HepG2 (cell line): ENCODE measurements around the gene MRPL20. TPM values are rescaled to one million over a fixed set of nuclear protein-coding genes. Genes with fewer than 3 reads are reported as not detected.

Experiments used
- ATF7 ChIP-seq, 2 experiments: fragments of 450-650 bp in 1 of 2; sonication (generic) in 1 of 2; formaldehyde crosslinking in 1 of 2; IDR thresholded peaks; 2 replicates each; pipeline versions ENCODE4 v1.4.0 to v1.6.1; 2016 to 2020; ENCODE audit warnings: antibody characterized with exemption in 1 of 2, mild to moderate bottlenecking in 1 of 2, missing genetic modification reagents in 1 of 2
- FOXP1 ChIP-seq, 2 experiments: fragments of 450-650 bp in 1 of 2; IDR thresholded peaks; 2 replicates each; pipeline ENCODE4 v1.6.1; 2017 to 2018; ENCODE audit warnings: antibody characterized with exemption in 1 of 2
- GATAD2A ChIP-seq: IDR thresholded peaks from 2 replicates; pipeline ENCODE4 v1.6.1; 2016
- HDAC1 ChIP-seq: sonication (generic); formaldehyde crosslinking; IDR thresholded peaks from 2 replicates; pipeline ENCODE4 v1.5.1; 2020; ENCODE audit warnings: mild to moderate bottlenecking, missing genetic modification reagents
- IRF2 ChIP-seq: IDR thresholded peaks from 2 replicates; pipeline ENCODE4 v1.6.1; 2018; ENCODE audit warnings: missing genetic modification reagents, missing compliant biosample characterization
- LCORL ChIP-seq, 2 experiments: fragments of 450-650 bp in 1 of 2; sonication (generic) in 1 of 2; formaldehyde crosslinking in 1 of 2; IDR thresholded peaks; 2 replicates each; pipeline versions ENCODE4 v1.5.0 to v1.6.1; 2017 to 2020; ENCODE audit warnings: antibody characterized with exemption in 1 of 2, missing genetic modification reagents in 1 of 2
- MLX ChIP-seq: IDR thresholded peaks from 2 replicates; pipeline ENCODE4 v1.6.1; 2016
- MYNN ChIP-seq: sonication (generic); formaldehyde crosslinking; IDR thresholded peaks from 2 replicates; pipeline ENCODE4 v1.4.0; 2020; ENCODE audit warnings: mild to moderate bottlenecking, low read depth, missing genetic modification reagents
- PAF1 ChIP-seq: IDR thresholded peaks from 2 replicates; pipeline ENCODE4 v1.6.1; 2016; ENCODE audit warnings: missing genetic modification reagents, missing compliant biosample characterization
- RARA ChIP-seq: IDR thresholded peaks from 2 replicates; pipeline ENCODE4 v1.6.1; 2016; ENCODE audit warnings: missing genetic modification reagents, missing compliant biosample characterization
- RCOR2 ChIP-seq: IDR thresholded peaks from 2 replicates; pipeline ENCODE4 v1.6.1; 2016; ENCODE audit warnings: missing biosample characterization, missing genetic modification reagents
- ZBTB38 ChIP-seq: sonication (generic); formaldehyde crosslinking; IDR thresholded peaks from 2 replicates; pipeline ENCODE4 v1.5.1; 2020; ENCODE audit warnings: mild to moderate bottlenecking, missing genetic modification reagents
- ZFP91 ChIP-seq: sonication (generic); formaldehyde crosslinking; IDR thresholded peaks from 2 replicates; pipeline ENCODE4 v1.9.0; 2022; ENCODE audit warnings: missing genetic modification reagents, mild to moderate bottlenecking, borderline replicate concordance
- ZMYM4 ChIP-seq: sonication (generic); formaldehyde crosslinking; IDR thresholded peaks from 2 replicates; pipeline ENCODE4 v1.8.1; 2023; ENCODE audit warnings: mild to moderate bottlenecking, missing genetic modification reagents
- ZNF296 ChIP-seq: sonication (generic); formaldehyde crosslinking; conservative IDR thresholded peaks from 2 replicates; pipeline ENCODE4 v1.5.0; 2020; ENCODE audit warnings: mild to moderate bottlenecking, missing genetic modification reagents
- ZNF781 ChIP-seq: sonication (generic); formaldehyde crosslinking; IDR thresholded peaks from 2 replicates; pipeline ENCODE4 v1.5.1; 2020; ENCODE audit warnings: borderline replicate concordance, mild to moderate bottlenecking, missing genetic modification reagents; ENCODE audit errors: not compliant biosample characterization
- ZNF83 ChIP-seq: sonication (generic); formaldehyde crosslinking; IDR thresholded peaks from 2 replicates; pipeline ENCODE4 v1.4.0; 2020; ENCODE audit warnings: missing genetic modification reagents, mild to moderate bottlenecking, borderline replicate concordance
- ZSCAN30 ChIP-seq: sonication (generic); formaldehyde crosslinking; IDR thresholded peaks from 2 replicates; pipeline ENCODE4 v1.5.0; 2020; ENCODE audit warnings: mild to moderate bottlenecking, missing genetic modification reagents
- ZSCAN5A ChIP-seq: sonication (generic); formaldehyde crosslinking; IDR thresholded peaks from 2 replicates; pipeline ENCODE4 v1.8.0; 2022; ENCODE audit warnings: mild to moderate bottlenecking, missing genetic modification reagents, borderline replicate concordance
- polyA plus RNA-seq, 8 experiments: library from polyadenylated mRNA; depleted of rRNA in 3 of 8; stranded (reverse) in 7 of 8; unstranded in 1 of 8; fragments of >200 nt; fragmentation: Illumina TruSeq in 4 of 8; extraction: Trizol in 4 of 8; gene quantifications; 2 replicates each; pipeline versions ENCODE4 v1.2.1 to v1.2.3, GENCODE V29; 2011 to 2016; ENCODE audit warnings: low read depth in 4 of 8, missing spikeins in 1 of 8, mixed read lengths in 1 of 8; ENCODE audit not compliant: insufficient read depth in 1 of 8
- total RNA-seq, 5 experiments: library from RNA; depleted of rRNA; stranded (reverse); fragments of >200 nt; fragmentation: Illumina TruSeq; extraction: Trizol; gene quantifications; 2 replicates each; pipeline ENCODE4 v1.2.3, GENCODE V29; 2016; ENCODE audit warnings: low read depth in 1 of 5
- TF ChIP-seq, protein P1 (sequence below): conservative IDR thresholded peaks from 2 replicates; pipeline ENCODE4 v1.6.1; 2018; ENCODE audit warnings: missing genetic modification reagents
- TF ChIP-seq, protein P2 (sequence below): sonication (generic); formaldehyde crosslinking; IDR thresholded peaks from 2 replicates; pipeline ENCODE4 v1.5.0; 2020; ENCODE audit warnings: mild to moderate bottlenecking, missing genetic modification reagents, borderline replicate concordance

MRPL20 gene
- total and polyA plus RNA-seq, 2 of the 13 experiments (the other 11 are each of a cell fraction or from before 2014, with no cell fraction given): 59.2 to 127 TPM

DNA sequence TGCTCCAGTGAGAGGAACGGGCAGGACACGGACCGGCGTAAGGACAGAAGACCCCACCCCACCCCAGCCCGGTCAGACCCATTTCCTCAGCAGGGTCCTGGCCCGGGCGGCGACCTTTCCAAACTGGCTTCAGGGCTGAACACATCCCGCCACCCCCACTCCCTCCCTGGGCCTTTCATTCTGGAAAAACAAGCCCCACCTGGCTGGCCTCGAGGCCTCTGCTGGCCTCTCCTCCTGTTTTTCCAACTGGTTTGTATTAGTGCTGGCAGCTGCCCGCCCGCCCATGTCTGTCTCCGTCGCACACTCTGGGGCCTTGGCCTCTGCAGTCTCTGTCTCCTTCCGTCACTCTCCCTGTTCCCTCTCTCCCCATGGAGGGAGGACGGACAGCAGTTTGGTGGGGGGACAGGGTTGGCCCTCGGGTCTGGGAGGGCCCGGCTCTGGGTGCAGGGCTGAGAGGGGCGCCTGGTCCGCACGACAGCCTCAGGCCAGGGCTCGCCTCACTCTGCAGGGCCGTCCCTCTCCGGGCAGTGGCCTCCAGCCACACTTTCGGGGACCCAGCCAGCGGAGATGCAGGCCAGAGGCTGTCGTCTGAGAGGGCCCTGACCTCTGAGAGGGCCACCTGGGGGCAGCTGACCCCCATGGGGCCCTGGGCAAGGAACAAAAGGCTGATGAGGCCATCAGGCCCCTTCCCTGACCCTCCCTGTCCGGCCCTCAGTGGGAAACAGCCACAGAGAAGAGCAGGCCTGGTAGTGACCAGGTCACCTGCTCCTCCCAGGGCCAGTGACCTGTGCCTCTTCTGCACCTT lies 47.2 kb downstream of the MRPL20 start (continued):
- peak; percentile 34; the same call in 1 of the 2 replicates for TF ChIP-seq IRF2
- TF ChIP-seq ZMYM4 (CRISPR knock-in tag): peak; percentile 33; the same call in 1 of the 2 replicates
- peak; percentile 63 for TF ChIP-seq HDAC1
- 0 out of 2 replicates have a peak, but pooled peaks have one; percentile 27 for TF ChIP-seq MYNN (CRISPR knock-in tag)
- TF ChIP-seq ZBTB38 (CRISPR knock-in tag): peak; percentile 59; the same call in 1 of the 2 replicates
- no peak for TF ChIP-seq ZNF83 (CRISPR knock-in tag)
- TF ChIP-seq ZNF296 (CRISPR knock-in tag): peak; percentile 98
- TF ChIP-seq MLX (CRISPR knock-in tag): peak; percentile 30; the same call in 1 of the 2 replicates
- peak; percentile 64; the same call in 1 of the 2 replicates for TF ChIP-seq ZFP91 (CRISPR knock-in tag)
- TF ChIP-seq, protein P1, sequence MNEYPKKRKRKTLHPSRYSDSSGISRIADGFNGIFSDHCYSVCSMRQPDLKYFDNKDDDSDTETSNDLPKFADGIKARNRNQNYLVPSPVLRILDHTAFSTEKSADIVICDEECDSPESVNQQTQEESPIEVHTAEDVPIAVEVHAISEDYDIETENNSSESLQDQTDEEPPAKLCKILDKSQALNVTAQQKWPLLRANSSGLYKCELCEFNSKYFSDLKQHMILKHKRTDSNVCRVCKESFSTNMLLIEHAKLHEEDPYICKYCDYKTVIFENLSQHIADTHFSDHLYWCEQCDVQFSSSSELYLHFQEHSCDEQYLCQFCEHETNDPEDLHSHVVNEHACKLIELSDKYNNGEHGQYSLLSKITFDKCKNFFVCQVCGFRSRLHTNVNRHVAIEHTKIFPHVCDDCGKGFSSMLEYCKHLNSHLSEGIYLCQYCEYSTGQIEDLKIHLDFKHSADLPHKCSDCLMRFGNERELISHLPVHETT (CRISPR knock-in tag): peak; percentile 41; the same call in 1 of the 2 replicates
- TF ChIP-seq PAF1 (CRISPR knock-in tag): no peak
- 0 out of 2 replicates have a peak, but pooled peaks have one; percentile 14 for TF ChIP-seq RCOR2 (CRISPR knock-in tag)
- no peak for TF ChIP-seq LCORL (IDR thresholded peaks at IDR 0.05)
- peak; percentile 81 for TF ChIP-seq LCORL (CRISPR knock-in tag; IDR thresholded peaks at IDR 0.05)
- TF ChIP-seq ZNF781 (CRISPR knock-in tag): no peak
- no peak for TF ChIP-seq ZSCAN5A (CRISPR knock-in tag)
- peak; percentile 59; the same call in 1 of the 2 replicates for TF ChIP-seq GATAD2A (CRISPR knock-in tag)
- no peak for TF ChIP-seq ATF7 (IDR thresholded peaks at IDR 0.05)
- 0 out of 2 replicates have a peak, but pooled peaks have one; percentile 47 for TF ChIP-seq ATF7 (CRISPR knock-in tag; IDR thresholded peaks at IDR 0.05)
- no peak for TF ChIP-seq FOXP1 (IDR thresholded peaks at IDR 0.05)
- peak; percentile 34 for TF ChIP-seq FOXP1 (CRISPR knock-in tag; IDR thresholded peaks at IDR 0.05)
- TF ChIP-seq RARA (CRISPR knock-in tag): peak; percentile 83
- TF ChIP-seq, protein P2, sequence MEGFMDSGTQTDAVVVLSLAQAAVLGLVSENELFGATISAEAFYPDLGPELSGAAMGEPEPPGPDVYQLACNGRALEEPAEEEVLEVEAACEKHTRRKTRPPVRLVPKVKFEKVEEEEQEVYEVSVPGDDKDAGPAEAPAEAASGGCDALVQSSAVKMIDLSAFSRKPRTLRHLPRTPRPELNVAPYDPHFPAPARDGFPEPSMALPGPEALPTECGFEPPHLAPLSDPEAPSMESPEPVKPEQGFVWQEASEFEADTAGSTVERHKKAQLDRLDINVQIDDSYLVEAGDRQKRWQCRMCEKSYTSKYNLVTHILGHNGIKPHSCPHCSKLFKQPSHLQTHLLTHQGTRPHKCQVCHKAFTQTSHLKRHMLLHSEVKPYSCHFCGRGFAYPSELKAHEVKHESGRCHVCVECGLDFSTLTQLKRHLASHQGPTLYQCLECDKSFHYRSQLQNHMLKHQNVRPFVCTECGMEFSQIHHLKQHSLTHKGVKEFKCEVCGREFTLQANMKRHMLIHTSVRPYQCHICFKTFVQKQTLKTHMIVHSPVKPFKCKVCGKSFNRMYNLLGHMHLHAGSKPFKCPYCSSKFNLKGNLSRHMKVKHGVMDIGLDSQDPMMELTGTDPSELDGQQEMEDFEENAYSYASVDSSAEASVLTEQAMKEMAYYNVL (CRISPR knock-in tag): peak; percentile 52; the same call in 1 of the 2 replicates
- TF ChIP-seq ZSCAN30 (CRISPR knock-in tag): no peak
